ENCODE data around the gene DARS2. TPM values are rescaled to one million over a fixed set of nuclear protein-coding genes. Genes with fewer than 3 reads are reported as not detected.

Gene DARS2, protein sequence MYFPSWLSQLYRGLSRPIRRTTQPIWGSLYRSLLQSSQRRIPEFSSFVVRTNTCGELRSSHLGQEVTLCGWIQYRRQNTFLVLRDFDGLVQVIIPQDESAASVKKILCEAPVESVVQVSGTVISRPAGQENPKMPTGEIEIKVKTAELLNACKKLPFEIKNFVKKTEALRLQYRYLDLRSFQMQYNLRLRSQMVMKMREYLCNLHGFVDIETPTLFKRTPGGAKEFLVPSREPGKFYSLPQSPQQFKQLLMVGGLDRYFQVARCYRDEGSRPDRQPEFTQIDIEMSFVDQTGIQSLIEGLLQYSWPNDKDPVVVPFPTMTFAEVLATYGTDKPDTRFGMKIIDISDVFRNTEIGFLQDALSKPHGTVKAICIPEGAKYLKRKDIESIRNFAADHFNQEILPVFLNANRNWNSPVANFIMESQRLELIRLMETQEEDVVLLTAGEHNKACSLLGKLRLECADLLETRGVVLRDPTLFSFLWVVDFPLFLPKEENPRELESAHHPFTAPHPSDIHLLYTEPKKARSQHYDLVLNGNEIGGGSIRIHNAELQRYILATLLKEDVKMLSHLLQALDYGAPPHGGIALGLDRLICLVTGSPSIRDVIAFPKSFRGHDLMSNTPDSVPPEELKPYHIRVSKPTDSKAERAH
- total RNA-seq (10 to 100 TPM in 3 of 5 experiments, 1 to 10 TPM in 2; 3.6 to 26.0 (median 13.5) TPM), polyA plus RNA-seq (10 to 100 TPM in 1 of 2 donors, 1 to 10 TPM in 1; 9.2 to 13.2 TPM), total RNA-seq (9.6 reads per million, percentile 35 among the genes with 10 or more reads in this experiment)

GRCh38 chr1:173824315-173825081 lies at the start of gene DARS2, which contains the start of gene CENPL:
Gene DARS2 (plus strand): TSS chr1:173824673. CDS start chr1:173825230, 557 bp downstream.
Gene CENPL (minus strand): TSS chr1:173824883. CDS start chr1:173811299, 13,584 bp downstream.
- H3K4me3 Mint-ChIP-seq: peak within 1 kb of the TSS; percentile 87 to 99 (median 94)
- intact Hi-C loops (cut with micrococcal nuclease): loop anchor here (1.0 to 10.0 kb wide), 18 partner anchors 44 to 1292 kb away; partner anchors contain the start of genes MRPS14 (in 2 of the 2), RABGAP1L (in 2 of the 2), RC3H1 (in 2 of the 2) and ZBTB37 (in 2 of the 2)
- Histone ChIP-seq H3K4me1 (ENCODE audit: control insufficient read depth in 2 of 2, insufficient read depth in 2 of 2, low read length in 2 of 2) (peaks cover 10 to 14% of the 10 kb centered on the region in 2 donors), H3K27ac (ENCODE audit: low read depth, low read length) (peak within 1 kb of the TSS; percentile 80), H3K36me3 (ENCODE audit: control insufficient read depth in 2 of 3, insufficient read depth in 3 of 3, low read length in 3 of 3) (peaks cover 0 to 10% (median 0%) of the 10 kb centered on the region in 3 experiments), H3K9me3 (ENCODE audit: control insufficient read depth in 2 of 3, low read length in 3 of 3) (no peaks in the 10 kb centered on the region), H3K4me3 (ENCODE audit: low read length) (peak within 1 kb of the TSS; percentile 99), H3K27me3 (ENCODE audit: control insufficient read depth in 2 of 2, insufficient read depth in 2 of 2, low read length in 2 of 2) (no peaks in the 10 kb centered on the region)
- peaks cover 0 to 17% (median 3%) of the 10 kb centered on the region in 5 donors for H3K36me3 Mint-ChIP-seq
- POLR2A ChIA-PET: interaction anchor here (0.6 to 2.6 kb wide), 14 partner anchors 39 to 1466 kb away, joined by 3 to 28 read pairs (median 4); partner anchors contain the start of genes GAS5, KLHL20, PRDX6 and RC3H1
- CTCF ChIA-PET: interaction anchor here (0.5 to 4.3 kb wide), 7 partner anchors 221 to 1081 kb away, joined by 3 to 36 read pairs (median 4); partner anchors contain the start of gene PRDX6
- H3K27ac Mint-ChIP-seq: peak within 1 kb of the TSS; percentile 91 to 98 (median 96)
- no peaks in the 10 kb centered on the region for H3K9me3 Mint-ChIP-seq
- no peaks in the 10 kb centered on the region for H3K27me3 Mint-ChIP-seq
- DNase-seq (peak; percentile 67 to 93 (median 91)), ATAC-seq (peak; percentile 94)
- peaks cover 32 to 68% (median 50%) of the 10 kb centered on the region in 7 donors for H3K4me1 Mint-ChIP-seq

GRCh38 chr1:173775578-173776226 lies 48.8 kb upstream of the DARS2 start:
- intact Hi-C loops (cut with micrococcal nuclease): loop anchor here in 1 of 2 donors (5.0 kb wide), 1 partner anchor 343 kb away; no protein-coding TSS in a partner anchor
- no peaks in the 10 kb centered on the region for H3K27me3 Mint-ChIP-seq
- H3K36me3 Mint-ChIP-seq: peaks cover 0 to 63% (median 40%) of the 10 kb centered on the region in 5 donors
- DNase-seq (no peak), ATAC-seq (no peak)
- H3K9me3 Mint-ChIP-seq: no peaks in the 10 kb centered on the region
- no peak overlapping the region for H3K27ac ChIP-seq (ENCODE audit: low read depth, low read length)
- H3K36me3 ChIP-seq (ENCODE audit: control insufficient read depth in 2 of 3, insufficient read depth in 3 of 3, low read length in 3 of 3): peaks cover 0 to 46% (median 6%) of the 10 kb centered on the region in 3 experiments
- ChIA-PET CTCF (no interaction called here), POLR2A (no interaction called here)
- H3K27me3 ChIP-seq (ENCODE audit: control insufficient read depth in 2 of 2, insufficient read depth in 2 of 2, low read length in 2 of 2): no peaks in the 10 kb centered on the region
- peaks cover 0 to 19% (median 6%) of the 10 kb centered on the region in 7 donors for H3K4me1 Mint-ChIP-seq
- peak overlapping the region in 6 of 9 donors; percentile 16 to 69 (median 46) for H3K27ac Mint-ChIP-seq
- H3K4me3 ChIP-seq (ENCODE audit: low read length): no peak overlapping the region
- no peaks in the 10 kb centered on the region for H3K9me3 ChIP-seq (ENCODE audit: control insufficient read depth in 2 of 3, low read length in 3 of 3)
- no peaks in the 10 kb centered on the region for H3K4me1 ChIP-seq (ENCODE audit: control insufficient read depth in 2 of 2, insufficient read depth in 2 of 2, low read length in 2 of 2)
- H3K4me3 Mint-ChIP-seq: no peak overlapping the region

- H3K4me3 Mint-ChIP-seq: no peak overlapping the region
- CTCF ChIA-PET: interaction anchor here (0.6 kb wide), 1 partner anchor 75 kb away, joined by 3 read pairs; no protein-coding TSS in a partner anchor
- Histone ChIP-seq H3K36me3 (ENCODE audit: control insufficient read depth in 2 of 3, insufficient read depth in 3 of 3, low read length in 3 of 3) (peaks cover 0 to 66% (median 6%) of the 10 kb centered on the region in 3 experiments), H3K4me1 (ENCODE audit: control insufficient read depth in 2 of 2, insufficient read depth in 2 of 2, low read length in 2 of 2) (no peaks in the 10 kb centered on the region), H3K9me3 (ENCODE audit: control insufficient read depth in 2 of 3, low read length in 3 of 3) (no peaks in the 10 kb centered on the region), H3K27ac (ENCODE audit: low read depth, low read length) (no peak overlapping the region), H3K4me3 (ENCODE audit: low read length) (no peak overlapping the region), H3K27me3 (ENCODE audit: control insufficient read depth in 2 of 2, insufficient read depth in 2 of 2, low read length in 2 of 2) (no peaks in the 10 kb centered on the region)
- no peaks in the 10 kb centered on the region for H3K27me3 Mint-ChIP-seq
- intact Hi-C loops (cut with micrococcal nuclease): loop anchor here in 1 of 2 donors (5.0 kb wide), 1 partner anchor 348 kb away; no protein-coding TSS in a partner anchor
- peaks cover 0 to 19% (median 6%) of the 10 kb centered on the region in 7 donors for H3K4me1 Mint-ChIP-seq
- POLR2A ChIA-PET: interaction anchor here (0.6 kb wide), 1 partner anchor 1744 kb away, joined by 3 read pairs; no protein-coding TSS in a partner anchor
- DNase-seq (no peak), ATAC-seq (no peak)
- H3K9me3 Mint-ChIP-seq: no peaks in the 10 kb centered on the region
- peak overlapping the region in 3 of 9 donors; percentile 20 to 34 (median 25) for H3K27ac Mint-ChIP-seq
- H3K36me3 Mint-ChIP-seq: peaks cover 1 to 60% (median 43%) of the 10 kb centered on the region in 5 donors
These were observed 44.5 kb upstream of the DARS2 start for GRCh38 chr1:173779936-173780335.

DNA sequence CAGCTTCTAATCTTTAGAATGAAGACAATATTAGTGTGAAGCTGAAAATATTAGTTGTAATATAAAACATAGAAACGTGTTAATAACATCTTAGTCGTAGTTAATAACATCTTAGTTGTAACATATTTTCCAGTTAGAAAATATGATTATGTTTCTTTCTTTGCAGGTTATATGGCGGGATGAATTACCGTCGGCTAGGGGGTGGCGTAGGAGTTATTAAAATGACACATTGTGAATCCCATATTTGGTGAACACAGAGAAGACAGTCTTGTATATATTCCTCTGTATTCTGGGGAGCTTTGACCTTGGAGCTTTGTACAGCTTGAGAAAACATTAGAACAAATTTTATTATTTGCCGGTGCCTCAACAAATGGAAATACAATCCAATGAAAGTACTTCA lies 39.5 kb upstream of the DARS2 start:
- H3K4me1 Mint-ChIP-seq: no peaks in the 10 kb centered on the region
- Histone ChIP-seq H3K36me3 (ENCODE audit: control insufficient read depth in 2 of 3, insufficient read depth in 3 of 3, low read length in 3 of 3) (peaks cover 0 to 56% (median 5%) of the 10 kb centered on the region in 3 experiments), H3K4me3 (ENCODE audit: low read length) (no peak overlapping the region), H3K27me3 (ENCODE audit: control insufficient read depth in 2 of 2, insufficient read depth in 2 of 2, low read length in 2 of 2) (no peaks in the 10 kb centered on the region), H3K9me3 (ENCODE audit: control insufficient read depth in 2 of 3, low read length in 3 of 3) (no peaks in the 10 kb centered on the region), H3K27ac (ENCODE audit: low read depth, low read length) (no peak overlapping the region), H3K4me1 (ENCODE audit: control insufficient read depth in 2 of 2, insufficient read depth in 2 of 2, low read length in 2 of 2) (no peaks in the 10 kb centered on the region)
- POLR2A ChIA-PET: no interaction called here
- H3K4me3 Mint-ChIP-seq: no peak overlapping the region
- ATAC-seq (no peak), DNase-seq (no peak)
- H3K36me3 Mint-ChIP-seq: peaks cover 7 to 39% (median 13%) of the 10 kb centered on the region in 5 donors
- CTCF ChIA-PET: no interaction called here
- no peaks in the 10 kb centered on the region for H3K27me3 Mint-ChIP-seq
- H3K27ac Mint-ChIP-seq: peak overlapping the region in 3 of 9 donors; percentile 1 to 25 (median 7)
- intact Hi-C loops (cut with micrococcal nuclease): no loop called here
- no peaks in the 10 kb centered on the region for H3K9me3 Mint-ChIP-seq

- POLR2A ChIA-PET: no interaction called here
- no peaks in the 10 kb centered on the region for H3K9me3 Mint-ChIP-seq
- intact Hi-C loops (cut with micrococcal nuclease): no loop called here
- H3K4me1 ChIP-seq (ENCODE audit: control insufficient read depth in 2 of 2, insufficient read depth in 2 of 2, low read length in 2 of 2): no peaks in the 10 kb centered on the region
- peaks cover 4 to 27% (median 12%) of the 10 kb centered on the region in 5 donors for H3K36me3 Mint-ChIP-seq
- H3K9me3 ChIP-seq (ENCODE audit: control insufficient read depth in 2 of 3, low read length in 3 of 3): no peaks in the 10 kb centered on the region
- H3K36me3 ChIP-seq (ENCODE audit: control insufficient read depth in 2 of 3, insufficient read depth in 3 of 3, low read length in 3 of 3): peaks cover 0 to 18% (median 5%) of the 10 kb centered on the region in 3 experiments
- H3K27ac Mint-ChIP-seq: peak overlapping the region in 3 of 9 donors; percentile 1 to 43 (median 4)
- H3K27me3 Mint-ChIP-seq: no peaks in the 10 kb centered on the region
- H3K4me3 ChIP-seq (ENCODE audit: low read length): no peak overlapping the region
- DNase-seq (no peak), ATAC-seq (no peak)
- no peak overlapping the region for H3K4me3 Mint-ChIP-seq
- peaks cover 0 to 5% (median 0%) of the 10 kb centered on the region in 7 donors for H3K4me1 Mint-ChIP-seq
- CTCF ChIA-PET: no interaction called here
- H3K27ac ChIP-seq (ENCODE audit: low read depth, low read length): no peak overlapping the region
- H3K27me3 ChIP-seq (ENCODE audit: control insufficient read depth in 2 of 2, insufficient read depth in 2 of 2, low read length in 2 of 2): no peaks in the 10 kb centered on the region
These were observed 34.6 kb upstream of the DARS2 start for GRCh38 chr1:173789841-173790240.

Data from naive thymus-derived CD4-positive, alpha-beta T cell (primary cell).